ENCODE results near the gene LUC7L2. TPM values are rescaled to one million over a fixed set of nuclear protein-coding genes. Genes with fewer than 3 reads are reported as not detected.

Gene LUC7L2
- total RNA-seq, 1 experiment from 2014 or later: 111 TPM

GRCh38 chr7:139446051-139446890 lies 86.6 kb downstream of the LUC7L2 start:
- CTCF ChIA-PET: no interaction called here
- TF ChIP-seq CTCF (conservative IDR thresholded peaks at IDR 0.05) (no peak), EZH2 (IDR thresholded peaks at IDR 0.05; ENCODE audit: low read depth) (no peak)
- Histone ChIP-seq H3K79me2 (ENCODE audit: low read depth) (no peaks in the 10 kb centered on the region), H4K20me1 (ENCODE audit: insufficient read depth) (no peaks in the 10 kb centered on the region), H3K27ac (no peak overlapping the region), H3K9me3 (ENCODE audit: insufficient read depth, low read depth) (no peaks in the 10 kb centered on the region), H3K4me1 (replicated peaks; ENCODE audit: insufficient read depth) (no peaks in the 10 kb centered on the region), H3F3A (ENCODE audit: insufficient read depth, low read depth) (peaks cover 3% of the 10 kb centered on the region; the same call in 1 of the 2 replicates), H3K9me2 (ENCODE audit: insufficient read depth) (no peaks in the 10 kb centered on the region), H3K4me2 (no peak overlapping the region), H3K27me3 (ENCODE audit: insufficient read depth, low read depth) (no peaks in the 10 kb centered on the region), H2AFZ (no peak overlapping the region), H3K4me3 (no peak overlapping the region), H3K36me3 (ENCODE audit: low read depth) (no peaks in the 10 kb centered on the region)
- POLR2A ChIA-PET (ENCODE audit: unreplicated experiment): no interaction called here
- BruUV-seq (replicated peaks): no TSS peak
- no peak for DNase-seq
- intact Hi-C loops (cut with micrococcal nuclease; ENCODE audit: unreplicated experiment): no loop called here

GRCh38 chr7:139450851-139451250 lies 91.2 kb downstream of the LUC7L2 start:
- ChIA-PET POLR2A (ENCODE audit: unreplicated experiment) (no interaction called here), CTCF (no interaction called here)
- no peaks in the 10 kb centered on the region for H3K27me3 ChIP-seq (ENCODE audit: insufficient read depth, low read depth)

GRCh38 chr7:139451638-139452037 lies 91.9 kb downstream of the LUC7L2 start:
- Histone ChIP-seq H3K4me3 (no peak overlapping the region), H3F3A (ENCODE audit: insufficient read depth, low read depth) (no peaks in the 10 kb centered on the region), H3K9me2 (ENCODE audit: insufficient read depth) (no peaks in the 10 kb centered on the region), H3K4me1 (replicated peaks; ENCODE audit: insufficient read depth) (no peaks in the 10 kb centered on the region), H3K36me3 (ENCODE audit: low read depth) (no peaks in the 10 kb centered on the region), H2AFZ (no peak overlapping the region), H3K27me3 (ENCODE audit: insufficient read depth, low read depth) (no peaks in the 10 kb centered on the region), H4K20me1 (ENCODE audit: insufficient read depth) (no peaks in the 10 kb centered on the region), H3K4me2 (no peak overlapping the region), H3K9me3 (ENCODE audit: insufficient read depth, low read depth) (no peaks in the 10 kb centered on the region), H3K27ac (no peak overlapping the region), H3K79me2 (ENCODE audit: low read depth) (no peaks in the 10 kb centered on the region)
- no TSS peak for BruUV-seq (replicated peaks)
- ChIA-PET CTCF (no interaction called here), POLR2A (ENCODE audit: unreplicated experiment) (interaction anchor here (0.6 kb wide), 1 partner anchor 561 kb away, joined by 3 read pairs; no protein-coding TSS in a partner anchor)
- intact Hi-C loops (cut with micrococcal nuclease; ENCODE audit: unreplicated experiment): no loop called here
- TF ChIP-seq CTCF (conservative IDR thresholded peaks at IDR 0.05): no peak
- no peak for TF ChIP-seq EZH2 (IDR thresholded peaks at IDR 0.05; ENCODE audit: low read depth)
- DNase-seq: no peak

More at GRCh38 chr7:139450851-139451250, 91.2 kb downstream of the LUC7L2 start:
- Histone ChIP-seq H3K36me3 (ENCODE audit: low read depth) (no peaks in the 10 kb centered on the region), H2AFZ (no peak overlapping the region), H3K4me1 (replicated peaks; ENCODE audit: insufficient read depth) (no peaks in the 10 kb centered on the region), H3K9me3 (ENCODE audit: insufficient read depth, low read depth) (no peaks in the 10 kb centered on the region), H4K20me1 (ENCODE audit: insufficient read depth) (no peaks in the 10 kb centered on the region), H3K4me2 (no peak overlapping the region), H3K79me2 (ENCODE audit: low read depth) (no peaks in the 10 kb centered on the region), H3K4me3 (no peak overlapping the region), H3F3A (ENCODE audit: insufficient read depth, low read depth) (no peaks in the 10 kb centered on the region), H3K9me2 (ENCODE audit: insufficient read depth) (no peaks in the 10 kb centered on the region), H3K27ac (no peak overlapping the region)
- TF ChIP-seq EZH2 (IDR thresholded peaks at IDR 0.05; ENCODE audit: low read depth): no peak
- TF ChIP-seq CTCF (conservative IDR thresholded peaks at IDR 0.05): no peak
- no TSS peak for BruUV-seq (replicated peaks)
- intact Hi-C loops (cut with micrococcal nuclease; ENCODE audit: unreplicated experiment): no loop called here
- peak in 1 of 2 experiments; percentile 24 for DNase-seq
